Measurements from ENCODE around the gene GPR26.

Gene GPR26

DNA sequence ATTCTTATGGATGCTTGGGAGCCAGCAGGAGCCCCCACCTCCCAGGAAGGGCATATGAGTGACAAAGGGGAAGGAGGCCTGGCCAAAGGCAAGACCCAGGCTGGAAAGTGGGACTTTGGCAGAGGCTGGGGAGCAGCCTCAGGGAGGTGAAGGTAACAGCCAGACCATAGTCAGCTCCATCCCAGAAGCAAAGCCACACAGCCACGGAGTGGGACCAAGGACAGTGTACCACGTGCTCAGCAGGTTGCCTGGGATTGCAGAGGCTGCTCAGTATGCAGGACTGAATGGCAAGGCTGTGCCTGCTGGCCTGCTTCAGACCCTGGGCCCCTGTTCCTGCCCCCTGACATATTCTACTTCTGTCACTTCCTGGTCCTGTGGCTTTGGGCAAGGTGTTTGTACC is 17.6 kb upstream of the GPR26 start:
- DNase-seq: no peak

DNA sequence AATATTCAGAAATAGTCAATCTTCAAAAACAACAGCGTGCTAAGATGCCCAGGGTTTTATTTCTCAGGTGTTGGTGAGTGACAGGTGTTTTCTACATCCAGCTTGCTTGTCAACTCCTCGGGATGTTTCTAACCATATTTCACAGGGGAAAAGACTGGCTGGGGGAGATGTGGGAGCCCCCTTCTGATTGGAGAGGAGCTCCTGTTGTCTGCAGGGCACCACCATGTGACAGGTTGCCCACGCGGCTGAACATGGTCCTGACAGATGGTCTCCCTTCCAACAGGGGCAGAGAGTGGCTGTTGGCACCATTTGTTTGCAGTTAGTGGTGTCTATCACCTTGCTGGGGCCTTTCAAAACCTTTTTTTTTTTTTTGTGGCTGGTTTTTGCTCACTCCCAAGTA is 16.5 kb upstream of the GPR26 start:
- no peak for DNase-seq

DNA sequence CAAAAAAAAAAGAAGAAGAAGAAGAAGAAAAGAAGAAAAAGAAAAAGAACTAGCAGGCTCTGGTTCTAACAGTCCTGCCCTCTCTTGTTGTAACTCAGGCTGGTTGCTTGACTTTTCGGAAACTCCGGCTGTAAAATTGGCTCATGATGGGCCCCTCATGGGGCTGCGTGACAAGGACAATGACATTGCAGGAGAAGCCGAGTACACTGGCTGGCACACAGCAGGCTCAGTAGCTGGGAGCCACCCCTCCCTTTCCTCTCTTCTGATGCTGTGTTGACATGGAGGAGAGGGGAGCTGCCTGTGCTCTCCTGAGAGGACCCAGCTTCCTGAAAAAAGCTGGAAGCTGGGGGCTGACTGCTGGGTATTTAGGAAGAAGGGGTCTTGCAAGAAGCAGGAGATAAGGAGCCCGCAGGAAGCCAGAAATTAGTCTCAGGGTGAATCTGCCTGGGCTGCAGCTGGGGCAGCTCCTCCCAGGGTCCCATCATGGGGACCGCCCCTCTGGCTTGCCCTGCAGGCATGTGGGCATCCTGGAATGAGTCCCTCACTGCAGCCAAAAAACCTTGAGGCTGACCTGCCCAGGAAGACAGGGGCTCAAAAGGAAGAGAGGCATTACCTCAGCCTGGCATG is 14.6 kb upstream of the GPR26 start:
- DNase-seq: no peak

DNA sequence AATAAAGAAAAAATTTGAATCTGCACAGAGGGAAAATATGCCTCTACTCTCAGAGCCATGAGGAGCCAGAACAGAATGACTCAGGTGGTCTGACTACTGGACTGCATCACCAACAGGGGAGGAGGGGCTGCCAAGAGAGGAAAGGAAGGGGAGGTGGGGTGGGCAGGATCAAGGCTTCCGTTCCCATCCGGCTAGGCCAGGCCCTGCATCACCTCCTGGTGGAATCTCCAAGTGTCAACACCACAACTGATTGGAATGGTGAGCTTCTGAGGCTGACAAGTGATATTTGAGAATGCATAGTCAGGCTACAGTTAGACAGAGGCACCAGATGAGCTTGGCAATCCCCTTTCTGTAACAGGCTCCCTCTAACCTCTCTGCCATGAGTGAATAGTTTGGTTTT is 10.4 kb upstream of the GPR26 start:
- no peak for DNase-seq

DNA sequence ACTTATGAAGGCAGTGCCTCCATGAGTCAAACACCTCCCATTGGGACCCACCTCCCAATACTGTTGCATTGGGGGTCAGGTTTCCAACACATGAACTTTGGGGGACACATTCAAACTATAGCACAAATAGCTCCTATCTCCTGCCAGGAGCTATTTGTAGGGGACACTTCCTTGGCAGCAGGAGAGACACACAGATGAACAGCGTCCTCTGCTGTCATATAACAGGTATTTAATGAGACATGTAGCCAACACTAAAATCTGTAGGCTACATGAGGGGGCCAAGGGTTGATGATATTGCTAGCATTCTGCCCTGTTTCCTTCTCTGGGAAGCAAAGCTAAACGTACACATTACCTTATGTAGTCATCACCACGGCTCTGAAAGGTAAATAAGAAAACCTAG is 2.6 kb upstream of the GPR26 start:
- DNase-seq: no peak

DNA sequence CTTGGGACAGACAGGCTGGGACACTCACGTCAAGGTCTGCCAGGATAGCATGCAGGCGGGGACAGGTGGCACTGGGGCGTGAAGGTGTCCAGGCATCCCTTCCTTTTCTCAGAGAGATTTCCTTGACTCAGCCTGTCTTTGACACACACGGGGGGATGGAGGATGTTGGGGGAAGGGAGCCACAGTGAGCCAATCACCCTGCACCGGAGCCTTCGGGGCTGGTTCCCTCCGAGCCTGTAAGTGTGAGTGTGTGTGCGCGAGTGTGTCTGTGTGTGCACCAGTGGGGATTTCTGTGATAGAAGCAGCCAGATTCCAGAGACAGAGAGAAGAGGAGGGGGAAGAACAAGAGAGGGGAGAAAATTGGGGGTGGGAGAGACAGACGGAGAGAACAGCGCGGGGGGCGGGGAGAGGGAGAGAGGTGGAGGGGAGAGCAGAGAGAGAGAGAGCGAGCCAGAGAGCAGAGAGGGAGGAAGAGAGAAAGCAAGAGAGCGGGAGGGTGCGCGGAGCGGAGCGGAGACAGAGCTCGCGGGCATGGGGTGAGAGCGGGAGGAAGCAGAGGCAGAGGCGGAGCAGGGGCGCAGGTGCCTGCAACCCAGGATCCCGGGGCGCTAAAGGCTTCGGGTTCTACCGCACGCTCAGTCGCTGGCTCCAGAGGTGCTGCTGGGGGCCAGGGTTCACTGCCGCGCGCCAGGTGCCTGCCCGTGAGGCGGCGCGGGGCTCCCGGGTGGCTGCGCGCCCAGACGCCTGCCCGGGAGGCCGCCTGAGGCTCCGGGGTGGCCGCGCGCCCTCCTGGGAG is 466 bp upstream of the GPR26 start:
- DNase-seq: no peak

DNA sequence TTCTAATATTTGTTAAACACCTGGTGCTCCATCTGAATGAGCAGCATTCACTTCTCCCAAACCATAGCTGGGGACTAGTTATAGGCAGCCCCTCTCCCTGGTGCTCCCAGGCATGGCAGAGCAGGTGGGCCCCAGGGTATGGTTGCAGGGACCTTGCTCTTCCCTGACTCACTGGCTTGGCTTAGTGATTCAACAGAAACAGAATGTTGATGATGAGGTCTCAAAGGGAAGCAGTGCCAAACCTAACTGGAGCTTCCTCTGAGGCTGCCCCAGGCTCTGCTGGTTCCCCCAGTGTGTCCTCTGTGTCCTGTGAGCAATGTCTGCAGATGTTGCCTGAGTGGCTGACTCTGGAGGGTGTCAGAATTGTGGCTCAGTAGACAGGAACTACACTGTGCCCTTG is 3.7 kb downstream of the GPR26 start:
- DNase-seq: no peak

DNA sequence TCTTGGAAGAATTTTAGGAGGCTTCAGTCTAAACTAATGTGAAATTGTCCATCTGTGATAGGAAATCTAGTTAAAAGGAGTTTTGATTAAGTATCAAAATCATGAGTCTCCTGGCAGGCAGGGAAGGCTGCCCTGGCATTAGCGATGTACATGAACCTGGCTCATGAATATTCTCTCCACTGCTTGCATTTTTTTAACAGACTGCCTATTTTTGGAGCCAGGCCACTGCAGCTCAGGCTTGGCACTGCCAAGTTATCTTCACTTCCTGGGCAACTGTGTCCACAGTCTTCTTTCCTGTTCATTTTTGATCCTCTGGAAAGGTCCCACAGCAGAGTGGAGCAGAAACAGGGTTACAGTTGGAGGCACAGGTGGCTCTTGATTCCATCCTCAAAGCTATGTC is 7.0 kb downstream of the GPR26 start:
- DNase-seq: no peak

DNA sequence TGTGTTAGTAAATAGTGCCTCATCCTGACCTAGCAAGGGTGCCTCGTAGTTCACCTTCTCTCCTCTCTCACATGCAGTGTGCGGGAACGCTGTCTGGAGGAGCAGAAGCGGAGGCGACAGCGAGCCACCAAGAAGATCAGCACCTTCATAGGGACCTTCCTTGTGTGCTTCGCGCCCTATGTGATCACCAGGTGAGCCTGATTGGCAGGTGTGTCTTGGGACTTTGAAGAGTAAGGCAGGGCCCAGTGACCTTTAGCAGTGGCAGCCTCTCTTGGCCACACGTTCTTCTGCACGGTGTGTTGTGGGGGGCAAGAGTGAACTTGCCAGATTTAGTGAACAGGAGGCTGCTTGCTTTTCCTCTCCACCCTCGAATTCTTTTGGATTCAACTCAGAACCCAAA is 8.6 kb downstream of the GPR26 start:
- DNase-seq: no peak

DNA sequence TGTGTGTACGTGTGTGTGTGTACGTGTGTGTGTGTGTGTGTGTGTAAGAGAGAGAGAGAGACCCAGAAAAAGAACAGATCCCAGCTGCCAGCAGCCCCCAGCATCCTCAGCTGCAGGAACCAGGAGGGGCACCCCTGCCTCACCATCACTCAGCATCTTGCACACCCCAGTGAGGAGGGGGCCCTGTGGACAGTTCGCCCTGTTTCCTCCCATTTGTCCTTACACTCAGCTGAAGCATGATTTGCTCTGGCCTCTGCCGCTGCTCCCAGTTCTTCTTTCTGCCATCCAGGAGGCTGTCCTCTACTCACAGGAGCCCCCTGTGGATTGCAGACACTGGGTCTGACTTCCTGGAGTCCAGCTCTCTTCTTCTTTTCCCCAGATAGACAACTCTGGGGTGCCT is 9.7 kb downstream of the GPR26 start:
- no peak for DNase-seq

DNA sequence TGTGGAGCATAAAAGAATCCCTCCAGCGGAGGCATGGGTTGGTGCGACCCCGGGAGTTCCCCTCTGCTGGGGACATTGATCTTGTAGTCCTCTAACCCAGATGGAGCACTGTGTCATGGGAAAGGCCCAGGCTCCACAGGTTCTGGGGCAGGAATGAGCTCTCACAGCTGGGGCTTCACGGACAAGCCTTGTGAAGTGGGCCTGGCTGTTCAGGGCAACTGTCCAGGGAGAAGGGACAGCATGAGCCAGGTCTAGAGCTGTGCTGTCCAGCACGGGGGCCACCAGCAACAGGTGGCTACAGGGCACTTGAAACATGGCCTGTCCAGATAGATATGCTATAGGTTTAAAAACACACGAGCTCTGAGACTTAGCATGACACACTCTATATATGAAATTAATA is 11.4 kb downstream of the GPR26 start:
- no peak for DNase-seq

DNA sequence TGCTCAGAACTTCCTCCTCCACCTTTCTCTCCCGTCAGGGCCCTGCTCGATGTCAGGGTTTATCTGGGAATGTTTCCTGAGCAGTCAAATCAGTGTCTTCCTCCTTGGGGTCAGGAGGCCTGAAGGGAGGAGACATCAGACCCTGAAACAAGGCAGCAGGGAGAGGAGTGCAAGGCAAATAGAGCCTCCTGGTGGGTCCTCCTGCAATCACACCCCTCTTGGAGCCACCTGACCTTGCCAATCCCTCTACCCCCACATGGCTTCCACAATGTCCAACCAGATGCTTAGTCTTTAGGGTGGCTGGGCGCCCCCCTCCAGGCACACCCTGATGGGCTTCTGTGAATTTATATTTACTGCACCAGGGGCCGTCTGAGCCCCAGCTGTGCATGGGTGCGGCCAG is 12.2 kb downstream of the GPR26 start:
- no peak for DNase-seq

DNA sequence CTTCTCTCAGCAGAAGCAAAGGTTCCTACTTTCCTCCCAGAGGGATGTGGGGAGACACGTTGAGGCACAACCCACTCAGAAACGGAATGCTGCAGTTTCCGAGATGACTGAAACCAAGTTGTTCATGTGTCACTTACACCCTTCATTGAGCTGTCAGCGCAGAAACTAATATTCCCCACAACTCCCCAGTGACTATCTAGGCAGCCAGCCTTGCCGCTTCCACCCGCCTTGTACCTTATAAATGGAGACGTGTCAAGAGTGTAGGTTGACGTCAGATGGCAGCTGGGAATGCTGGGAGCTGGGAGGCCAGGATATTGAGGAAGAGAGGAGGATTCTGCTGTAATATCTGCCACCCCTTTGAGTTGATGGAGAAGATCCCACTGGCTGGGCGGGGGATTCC is 15.1 kb downstream of the GPR26 start:
- DNase-seq: no peak

DNA sequence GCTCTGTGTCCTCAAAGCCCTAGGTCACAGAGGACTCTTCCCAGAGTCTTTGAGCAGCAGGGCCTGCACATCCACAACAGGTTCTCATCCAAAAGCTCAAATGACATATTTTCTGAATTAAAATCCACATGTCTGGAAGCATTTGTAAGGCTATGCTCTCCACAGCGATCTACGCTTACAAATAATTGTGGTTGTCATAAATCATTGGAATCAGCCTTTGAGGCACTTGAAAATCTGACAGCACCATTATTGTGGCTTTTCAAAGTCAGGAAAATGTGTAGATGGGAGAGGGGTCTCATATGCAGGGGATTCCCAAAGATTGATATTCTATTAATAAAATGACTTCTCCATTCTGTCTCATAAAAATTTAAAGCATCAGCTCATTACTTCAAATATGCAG is 16.3 kb downstream of the GPR26 start:
- DNase-seq: no peak

DNA sequence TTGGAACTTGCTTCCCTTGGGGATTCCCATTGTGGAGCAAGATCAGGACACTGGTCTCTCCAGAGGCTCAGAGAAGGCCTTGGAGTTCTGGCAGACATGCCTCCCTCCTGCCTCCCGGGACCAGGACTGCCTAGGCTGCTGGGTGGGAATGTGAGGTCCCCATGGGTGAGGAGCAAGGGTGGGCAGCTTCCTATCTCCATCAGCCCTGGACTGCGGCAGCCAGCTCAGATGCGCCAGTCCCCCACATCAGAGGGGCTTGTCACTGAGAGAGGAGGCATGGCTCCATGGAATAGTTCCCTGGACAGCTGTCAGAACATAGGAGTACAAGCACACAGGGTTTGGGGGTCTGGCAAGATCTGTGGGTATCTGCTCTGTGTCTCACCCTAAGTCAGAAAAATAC is 17.3 kb downstream of the GPR26 start:
- DNase-seq: no peak

DNA sequence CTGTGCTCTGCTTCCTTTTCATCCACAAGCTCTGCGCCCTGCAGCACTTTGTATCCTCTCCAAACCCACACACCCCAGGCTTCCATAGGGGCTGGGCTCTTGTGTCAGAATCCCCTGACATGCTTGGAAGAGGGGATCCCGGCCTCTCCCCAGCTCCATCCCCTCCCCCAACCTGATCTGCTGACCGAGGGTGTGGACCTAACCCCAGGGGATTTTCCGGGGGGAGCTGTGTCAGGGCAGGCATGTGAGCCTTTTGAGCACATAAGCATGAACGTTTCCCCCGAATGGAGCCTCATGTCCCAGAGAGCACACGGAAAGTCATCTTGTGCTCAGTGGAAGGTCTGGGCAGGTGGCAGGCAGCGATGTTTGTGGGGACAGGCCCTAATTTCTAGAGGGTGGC is 17.7 kb downstream of the GPR26 start:
- no peak for DNase-seq

DNA sequence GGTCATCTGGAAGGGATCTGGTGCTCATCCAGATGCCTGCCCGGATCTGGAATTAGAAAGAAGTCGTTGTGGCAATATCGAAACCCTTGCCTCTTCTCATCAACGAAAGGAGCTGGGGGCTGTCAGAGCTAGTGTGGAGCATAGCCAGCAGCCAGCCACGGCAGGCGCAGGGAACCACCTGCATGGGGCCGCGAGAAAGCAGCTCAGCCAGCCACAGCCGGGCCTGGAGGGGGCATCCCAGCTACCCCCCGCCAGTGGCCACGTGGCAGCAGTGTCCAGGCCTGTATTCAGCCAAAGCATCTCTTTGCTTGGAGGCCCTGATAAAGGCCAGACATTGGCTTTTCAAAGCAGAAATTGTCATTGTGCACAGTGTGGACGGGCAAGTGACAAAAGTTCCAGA is 19.1 kb downstream of the GPR26 start:
- no peak for DNase-seq

DNA sequence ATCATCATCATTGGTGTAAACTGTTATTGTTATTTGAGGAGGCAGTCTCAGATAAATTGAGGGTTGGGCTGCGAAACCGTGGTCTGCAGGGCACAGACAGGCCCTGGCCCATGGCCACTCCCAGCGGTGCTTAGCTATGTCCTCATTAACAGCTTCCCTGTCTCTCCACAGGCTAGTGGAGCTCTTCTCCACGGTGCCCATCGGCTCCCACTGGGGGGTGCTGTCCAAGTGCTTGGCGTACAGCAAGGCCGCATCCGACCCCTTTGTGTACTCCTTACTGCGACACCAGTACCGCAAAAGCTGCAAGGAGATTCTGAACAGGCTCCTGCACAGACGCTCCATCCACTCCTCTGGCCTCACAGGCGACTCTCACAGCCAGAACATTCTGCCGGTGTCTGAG is 21.6 kb downstream of the GPR26 start:
- no peak for DNase-seq

DNA sequence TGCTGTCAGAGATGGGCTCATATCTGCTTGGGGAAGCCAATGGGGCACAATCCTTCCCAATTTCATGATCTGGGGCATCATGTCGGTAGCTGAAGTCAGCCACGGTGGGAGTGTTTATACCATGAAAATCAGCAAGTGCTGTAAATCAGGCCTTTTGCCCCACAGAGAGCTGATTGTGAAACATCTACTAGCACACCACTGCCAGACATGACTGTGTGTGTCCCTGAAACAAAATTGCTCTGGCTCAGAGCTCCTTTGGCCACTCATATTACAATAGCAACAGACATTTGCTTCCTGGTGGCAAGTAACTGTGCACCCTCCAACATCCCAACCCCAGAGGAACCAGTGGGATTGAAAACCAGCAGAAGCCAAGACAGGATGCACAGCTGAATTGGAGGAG is 23.7 kb downstream of the GPR26 start:
- no peak for DNase-seq

DNA sequence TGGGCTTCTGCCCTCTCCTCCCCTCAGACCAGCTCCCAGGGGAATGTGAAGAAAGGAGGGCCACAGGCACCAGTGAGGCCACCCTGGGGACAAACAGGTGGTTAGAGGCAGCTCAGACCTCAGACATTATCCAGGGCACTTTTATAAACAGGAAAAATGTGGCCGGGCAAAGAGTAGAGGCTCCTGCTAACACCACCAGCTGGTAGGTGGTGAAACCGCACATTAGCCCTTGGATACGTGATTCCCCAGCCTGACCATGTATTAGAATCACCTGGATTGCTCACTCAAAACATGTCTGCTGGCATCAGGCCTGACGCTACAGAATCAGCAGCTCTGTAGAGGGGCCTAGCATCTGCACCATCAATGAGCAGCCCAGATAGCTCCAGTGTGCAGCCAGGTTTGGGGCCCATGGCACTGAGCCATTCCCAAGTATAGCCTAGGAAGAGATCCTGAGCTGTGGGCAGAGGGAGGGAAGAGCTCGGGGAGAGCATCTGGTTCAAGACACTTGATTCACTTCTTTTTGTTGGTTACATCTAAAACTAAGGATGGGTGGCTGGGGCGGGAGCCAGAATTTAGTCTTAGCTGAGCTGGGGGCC is 37.1 kb downstream of the GPR26 start:
- no peak for DNase-seq

DNA sequence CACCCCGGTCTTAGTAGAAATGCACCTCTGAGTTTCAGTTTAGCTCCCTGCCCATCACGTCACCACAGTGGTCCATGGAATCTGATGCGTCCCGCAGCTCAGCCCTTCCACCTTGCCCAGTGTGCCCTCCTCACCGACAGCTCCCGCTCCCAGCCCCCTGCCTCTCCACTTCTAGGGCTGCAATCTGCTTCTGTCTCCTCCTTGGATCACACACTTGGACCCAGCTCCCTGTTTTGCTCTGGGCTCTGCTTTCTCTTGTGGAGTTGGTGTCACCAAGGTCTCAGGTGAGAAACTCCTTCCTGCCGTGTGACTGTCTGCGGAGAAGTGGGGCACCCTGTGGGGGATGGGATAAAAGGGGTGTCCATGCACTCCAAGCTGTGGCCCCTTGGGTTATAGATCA is 37.9 kb downstream of the GPR26 start:
- no peak for DNase-seq

DNA sequence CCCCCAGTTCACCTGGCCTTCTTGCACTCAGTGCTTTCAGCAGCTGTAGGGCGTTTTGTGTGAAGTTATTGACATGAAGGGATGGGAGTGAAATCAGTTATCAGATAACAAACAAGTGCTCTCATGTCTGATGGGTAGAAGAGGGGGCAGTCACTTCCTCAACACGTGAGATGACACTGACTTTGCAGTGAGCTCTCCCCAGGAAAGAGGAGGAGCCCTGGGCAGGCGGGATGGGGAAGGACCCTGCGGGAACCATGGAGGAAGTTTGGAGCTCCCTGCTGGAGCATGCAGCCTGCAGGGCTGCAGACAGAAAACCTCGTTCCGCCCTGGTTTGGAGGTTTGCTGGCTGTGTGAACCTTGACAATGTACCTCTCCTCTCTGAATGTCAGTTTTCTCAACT is 38.7 kb downstream of the GPR26 start:
- no peak for DNase-seq

DNA sequence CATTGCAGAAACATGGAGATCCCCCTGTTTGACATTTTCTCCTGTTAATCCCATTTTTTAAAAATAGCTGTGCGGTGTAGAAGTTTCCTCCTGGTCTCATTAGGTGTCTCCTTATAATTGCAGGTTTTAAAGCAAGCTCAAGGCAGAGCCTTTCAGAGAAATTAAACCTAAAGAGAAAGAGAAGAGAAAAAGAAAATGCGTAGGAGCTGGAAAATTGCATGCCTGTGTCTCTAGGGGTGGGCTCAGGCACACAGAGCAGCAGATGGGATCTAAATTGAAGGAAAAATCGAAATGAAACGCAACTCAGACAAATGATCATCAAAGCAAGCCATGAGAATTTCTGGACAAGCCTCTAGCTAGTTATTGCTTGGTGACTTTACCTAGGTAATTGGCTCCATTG is 40.1 kb downstream of the GPR26 start:
- no peak for DNase-seq

DNA sequence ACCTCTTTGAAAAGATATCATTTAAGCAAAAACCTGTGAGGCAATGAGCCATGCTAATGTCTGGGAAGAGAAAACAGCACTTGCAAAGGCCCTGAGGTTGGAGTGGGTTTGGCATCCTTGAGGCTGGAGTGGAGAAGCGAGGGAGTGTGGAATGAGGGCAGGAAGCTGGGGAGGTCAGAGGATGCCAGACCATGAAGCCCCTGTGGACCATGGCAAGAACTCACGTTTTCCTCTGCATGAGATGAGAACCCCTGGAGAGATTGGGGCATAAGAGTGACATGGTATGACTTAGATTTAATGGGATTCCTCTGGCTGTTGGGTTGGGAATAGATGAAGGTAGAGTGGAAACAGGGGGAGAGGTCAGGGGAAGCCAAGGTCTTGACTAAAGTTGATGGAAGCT is 49.4 kb downstream of the GPR26 start:
- no peak for DNase-seq

DNA sequence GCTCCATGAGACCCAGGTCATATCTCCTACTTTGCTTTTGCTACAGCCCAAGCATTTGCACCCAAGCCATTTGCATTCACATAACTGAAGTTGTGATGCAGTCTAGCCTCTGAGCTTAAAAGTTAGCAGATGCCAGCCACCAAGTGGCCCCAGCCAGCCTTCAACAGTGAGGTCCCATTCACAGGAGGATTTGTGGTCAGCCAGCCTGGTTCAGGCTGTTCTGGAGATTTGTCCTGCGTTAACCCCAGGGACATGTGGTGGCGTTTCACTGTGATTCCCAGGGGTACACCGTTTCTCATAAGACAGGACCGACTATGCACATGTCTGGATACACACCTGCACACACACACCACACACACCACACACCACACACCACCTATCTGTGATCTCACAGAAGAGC is 51.2 kb downstream of the GPR26 start:
- DNase-seq: no peak

All from femur (tissue), 1 donor.